ENCODE measurements around the gene DLGAP4.

Gene DLGAP4

DNA sequence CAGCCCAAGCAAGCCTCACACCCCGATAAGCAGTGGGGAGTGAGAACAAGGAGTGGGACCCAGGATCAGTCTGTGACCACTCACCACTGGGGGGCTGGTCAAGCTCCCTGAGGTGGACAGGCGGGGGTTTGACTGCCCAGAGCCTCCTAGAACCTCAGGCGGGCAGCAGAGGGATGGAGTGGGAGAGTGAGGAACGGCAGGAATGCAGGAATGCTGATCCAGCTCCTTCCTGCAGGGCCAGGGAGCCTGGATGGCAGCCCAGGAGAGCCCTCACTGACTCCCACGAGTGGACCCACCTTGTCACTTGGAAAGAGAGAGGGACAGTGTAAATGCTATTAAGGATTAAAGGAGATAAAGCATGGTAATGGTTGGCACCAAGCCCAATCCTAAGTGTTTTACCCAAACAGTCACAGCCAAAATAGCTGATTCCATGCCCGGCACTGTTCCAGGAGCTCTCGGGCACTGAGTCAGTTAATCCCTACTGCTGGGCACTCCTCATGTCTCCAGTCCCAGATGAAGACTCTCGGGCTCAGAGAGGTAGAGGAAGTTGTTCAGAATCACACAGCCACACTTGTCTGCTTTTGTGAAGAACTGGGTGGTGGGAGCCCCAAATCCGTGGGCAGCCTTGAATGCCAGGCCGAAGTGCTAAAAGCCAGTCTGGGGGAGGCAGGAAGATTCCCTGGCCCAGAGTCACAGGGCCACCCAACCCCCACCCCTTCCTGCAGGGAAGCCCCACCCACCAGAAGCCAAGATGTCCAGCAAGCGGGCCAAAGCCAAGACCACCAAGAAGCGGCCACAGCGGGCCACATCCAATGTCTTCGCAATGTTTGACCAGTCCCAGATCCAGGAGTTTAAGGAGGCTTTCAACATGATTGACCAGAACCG lies 238.2 kb downstream of the DLGAP4 start:
- no peak for DNase-seq

DNA sequence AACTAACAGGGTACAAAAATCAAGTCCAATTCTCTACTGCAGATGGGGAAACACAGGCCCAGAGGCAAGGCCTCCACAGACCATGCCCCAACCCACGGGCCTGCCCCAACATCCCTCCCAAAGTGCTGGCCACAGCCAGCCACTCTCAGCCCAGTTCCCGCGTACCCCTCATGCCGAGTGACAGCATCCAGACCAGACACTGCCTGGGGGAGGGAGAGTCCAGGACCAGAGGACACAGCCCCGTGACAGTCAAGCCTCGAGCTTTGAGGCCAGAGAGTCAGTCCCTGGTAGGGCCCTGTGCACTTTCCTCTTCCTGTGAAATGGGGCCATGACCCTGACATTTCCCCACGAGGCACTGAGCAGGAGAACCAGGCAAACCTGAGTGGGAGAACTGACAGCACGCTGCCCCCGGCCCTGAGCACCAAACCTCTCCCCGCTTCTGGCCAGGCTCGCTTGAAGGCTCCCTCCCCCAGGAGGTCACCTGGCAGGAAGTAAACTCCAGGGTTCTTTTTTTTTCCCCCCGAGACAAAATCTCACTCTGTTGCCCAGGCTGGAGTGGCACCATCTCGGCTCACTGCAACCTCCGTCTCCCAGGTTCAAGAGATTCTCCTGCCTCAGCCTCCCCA lies 240.1 kb downstream of the DLGAP4 start:
- DNase-seq, result no peak

DNA sequence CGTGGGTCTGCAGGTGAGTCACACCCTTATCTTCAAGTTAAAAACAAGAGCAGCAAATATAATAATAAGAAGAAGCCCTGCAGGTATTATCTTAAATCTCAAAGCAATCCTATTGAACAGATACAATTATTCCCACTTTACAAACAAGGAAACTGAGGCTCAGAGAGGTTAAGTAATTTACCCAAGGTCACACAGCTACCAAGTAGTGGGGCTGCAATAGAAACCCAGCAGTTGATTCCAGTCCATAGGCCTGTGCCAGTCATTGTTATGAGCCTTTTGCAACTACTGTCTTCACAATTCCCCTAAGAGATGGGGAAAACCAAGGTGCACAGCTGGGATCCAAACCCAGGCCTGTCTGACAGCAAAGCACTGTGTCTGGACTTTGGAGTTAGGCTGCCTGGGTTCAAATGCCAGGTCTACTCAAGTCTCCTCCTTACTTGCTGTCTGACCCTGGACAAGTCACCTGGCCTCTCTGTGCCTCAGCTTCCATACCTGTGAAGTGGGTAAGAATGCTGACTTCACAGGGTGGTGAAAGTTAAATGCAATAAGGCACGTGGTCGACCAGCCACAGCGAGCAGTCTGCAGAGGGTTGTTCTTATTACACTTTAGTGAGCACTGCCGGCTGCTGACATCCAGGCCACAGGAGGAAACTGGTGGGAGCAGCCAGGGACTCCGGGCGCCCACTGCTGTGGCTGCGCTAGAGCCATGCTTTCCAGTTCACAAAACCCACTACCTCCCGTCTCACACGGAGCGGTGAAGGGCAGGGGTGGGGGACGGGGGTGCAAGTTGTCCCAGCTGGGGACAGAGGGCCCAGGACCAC lies 241.3 kb downstream of the DLGAP4 start:
- DNase-seq, result no peak

DNA sequence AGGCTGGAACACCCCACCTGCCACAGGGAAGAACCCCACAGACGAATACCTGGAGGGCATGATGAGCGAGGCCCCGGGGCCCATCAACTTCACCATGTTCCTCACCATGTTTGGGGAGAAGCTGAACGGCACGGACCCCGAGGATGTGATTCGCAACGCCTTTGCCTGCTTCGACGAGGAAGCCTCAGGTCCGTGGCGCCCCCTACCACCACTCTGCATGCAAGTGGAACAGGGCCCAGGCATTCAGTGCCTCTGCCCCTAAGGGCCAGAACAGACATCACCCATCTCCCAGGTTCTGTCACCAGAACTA lies 241.8 kb downstream of the DLGAP4 start:
- no peak for DNase-seq

DNA sequence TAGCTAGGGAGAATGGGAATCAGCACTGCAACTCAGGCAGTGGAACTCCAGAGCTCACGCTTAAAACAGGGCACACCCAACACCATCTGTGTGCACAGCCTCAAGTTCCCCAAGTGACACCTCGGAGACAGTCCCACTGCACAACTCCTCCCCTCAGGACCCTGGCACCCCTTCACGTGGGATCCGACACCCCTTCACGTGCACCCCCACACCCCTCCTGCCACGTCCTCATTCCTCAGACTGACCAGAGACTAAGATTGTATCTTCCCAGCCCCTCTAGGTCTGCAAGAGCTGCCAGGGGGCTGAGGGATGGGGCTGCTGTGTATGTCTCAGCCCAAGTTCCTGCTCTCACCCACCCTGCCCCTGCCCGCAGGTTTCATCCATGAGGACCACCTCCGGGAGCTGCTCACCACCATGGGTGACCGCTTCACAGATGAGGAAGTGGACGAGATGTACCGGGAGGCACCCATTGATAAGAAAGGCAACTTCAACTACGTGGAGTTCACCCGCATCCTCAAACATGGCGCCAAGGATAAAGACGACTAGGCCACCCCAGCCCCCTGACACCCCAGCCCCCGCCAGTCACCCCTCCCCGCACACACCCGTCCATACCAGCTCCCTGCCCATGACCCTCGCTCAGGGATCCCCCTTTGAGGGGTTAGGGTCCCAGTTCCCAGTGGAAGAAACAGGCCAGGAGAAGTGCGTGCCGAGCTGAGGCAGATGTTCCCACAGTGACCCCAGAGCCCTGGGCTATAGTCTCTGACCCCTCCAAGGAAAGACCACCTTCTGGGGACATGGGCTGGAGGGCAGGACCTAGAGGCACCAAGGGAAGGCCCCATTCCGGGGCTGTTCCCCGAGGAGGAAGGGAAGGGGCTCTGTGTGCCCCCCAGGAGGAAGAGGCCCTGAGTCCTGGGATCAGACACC lies 242.8 kb downstream of the DLGAP4 start:
- no peak for DNase-seq

DNA sequence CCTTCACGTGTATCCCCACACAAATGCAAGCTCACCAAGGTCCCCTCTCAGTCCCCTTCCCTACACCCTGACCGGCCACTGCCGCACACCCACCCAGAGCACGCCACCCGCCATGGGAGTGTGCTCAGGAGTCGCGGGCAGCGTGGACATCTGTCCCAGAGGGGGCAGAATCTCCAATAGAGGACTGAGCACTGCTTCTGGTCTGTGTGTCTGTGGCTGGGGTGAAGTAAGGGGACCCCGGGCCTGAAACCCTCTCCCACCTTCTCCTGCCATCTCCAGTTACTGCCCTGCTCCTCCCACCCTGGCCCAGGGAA lies 243.4 kb downstream of the DLGAP4 start:
- DNase-seq, result no peak

DNA sequence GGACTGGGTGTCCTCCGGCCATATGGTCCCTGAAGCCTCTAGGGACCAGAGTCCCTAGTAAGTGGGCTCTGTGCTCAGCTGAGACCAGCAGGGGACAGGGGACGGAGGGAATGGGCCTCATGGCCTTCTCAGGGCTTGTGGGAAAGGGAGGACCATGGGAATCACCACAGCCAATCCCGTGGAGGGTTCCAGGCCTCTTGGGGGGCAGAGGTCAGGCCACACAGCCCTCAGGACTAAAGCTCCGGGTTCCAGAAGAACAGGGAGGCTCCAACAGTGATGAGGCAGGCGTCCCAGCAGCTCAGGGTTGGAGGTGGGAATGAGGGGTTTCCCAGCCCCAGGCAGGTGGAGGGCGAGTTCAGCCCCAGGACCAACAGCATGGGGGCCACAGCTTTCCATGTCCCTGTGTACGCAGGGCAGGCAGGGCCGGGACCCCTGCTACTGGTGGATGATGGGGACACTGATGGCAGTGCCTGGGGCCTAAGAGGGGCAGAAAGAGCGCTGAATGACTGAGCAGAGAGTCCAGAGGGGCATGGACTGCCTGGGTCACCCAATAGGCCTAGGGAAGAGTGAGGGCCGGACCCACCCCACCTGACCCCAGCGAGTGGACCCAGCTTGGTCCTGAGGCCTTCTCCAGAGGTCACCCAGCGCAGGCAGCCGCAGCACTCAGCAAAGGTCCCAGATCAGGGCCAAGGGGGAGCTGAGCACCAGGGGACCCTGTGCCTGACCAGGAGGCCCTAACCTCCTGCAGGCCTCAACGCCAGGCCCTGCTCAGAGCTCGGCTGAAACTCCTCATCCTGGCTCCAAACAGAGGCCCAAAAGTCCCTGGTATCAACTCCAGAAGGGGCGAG lies 244.0 kb downstream of the DLGAP4 start:
- DNase-seq, result no peak

DNA sequence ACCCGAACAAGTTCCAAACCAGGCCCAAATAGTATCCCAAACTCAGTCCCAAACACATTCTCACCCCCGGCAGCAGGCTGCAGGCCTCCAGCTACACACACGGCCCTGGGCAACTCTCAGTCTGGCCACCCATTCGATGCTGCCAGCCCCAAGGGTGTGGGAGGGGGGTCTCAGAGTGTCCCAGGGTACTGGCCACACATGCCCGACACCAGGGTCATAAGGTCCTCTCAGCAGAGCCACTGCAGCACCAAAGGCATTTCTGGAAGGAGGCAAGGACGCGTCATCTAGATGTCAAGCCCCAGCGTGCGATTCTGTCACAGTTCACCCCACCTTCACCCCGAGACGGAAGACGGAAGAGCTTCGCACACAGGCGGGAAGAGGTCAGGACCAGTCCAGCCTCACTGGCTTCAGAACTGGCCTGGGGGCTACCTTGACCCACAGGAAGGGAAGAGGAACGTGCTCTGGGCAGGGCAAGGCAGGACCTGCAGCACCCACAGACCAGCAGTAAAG lies 244.7 kb downstream of the DLGAP4 start:
- no peak for DNase-seq

DNA sequence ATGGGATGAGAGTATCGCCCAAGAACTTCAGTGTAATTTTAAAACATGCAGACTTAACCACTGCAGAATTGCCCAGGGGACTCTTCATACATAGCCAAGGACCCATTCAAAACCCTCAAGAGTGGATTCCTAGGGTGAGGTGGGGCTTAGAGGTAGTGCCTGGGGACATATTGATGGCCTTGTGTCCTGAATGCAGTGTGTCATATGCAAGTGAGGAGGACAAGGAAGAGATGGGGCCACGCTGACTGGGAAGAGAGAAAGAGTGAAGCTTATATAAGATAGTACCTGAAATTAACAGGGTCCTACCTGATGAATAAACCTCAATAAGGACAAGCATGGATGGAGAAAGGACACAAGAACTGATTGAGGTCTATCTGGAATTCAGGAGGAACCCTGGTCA lies 249.1 kb downstream of the DLGAP4 start:
- no peak for DNase-seq

DNA sequence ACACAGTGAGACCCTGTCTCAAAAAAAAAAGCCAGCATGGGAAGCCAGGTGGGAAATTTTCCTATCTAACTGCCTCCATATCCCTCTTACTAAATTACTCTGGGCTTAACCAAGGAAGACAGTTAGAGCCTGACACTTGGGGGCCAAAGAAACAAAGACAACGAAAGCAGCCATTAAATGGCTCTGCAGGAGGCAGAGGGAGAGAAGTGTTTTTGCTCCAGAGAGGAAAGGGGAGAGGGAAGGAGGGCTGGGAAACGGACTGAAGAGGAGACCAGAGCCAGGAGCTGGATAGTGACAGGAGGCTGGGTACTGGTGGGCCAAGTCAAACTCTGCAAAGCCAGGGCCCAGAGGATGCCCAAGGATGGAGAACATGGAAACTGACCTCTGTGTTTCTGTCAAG lies 256.6 kb downstream of the DLGAP4 start:
- no peak for DNase-seq

DNA sequence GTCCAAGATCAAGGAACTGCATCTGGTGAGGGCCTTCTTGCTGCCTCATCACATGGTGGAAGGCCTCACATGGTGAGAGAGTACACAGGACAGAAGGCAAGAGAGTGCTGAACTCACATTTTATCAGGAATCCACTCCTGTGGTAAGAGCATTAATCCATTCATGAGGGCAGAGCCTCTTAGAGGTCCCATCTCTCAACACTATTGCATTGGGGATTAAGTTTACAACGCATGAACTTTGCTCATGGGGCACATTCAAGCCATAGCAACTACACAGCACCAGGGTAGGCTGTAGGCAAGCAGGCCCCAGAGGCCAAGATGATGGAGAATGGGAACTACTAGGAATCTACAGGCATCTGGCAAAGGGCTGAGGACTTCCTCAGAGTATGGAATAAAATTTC lies 257.2 kb downstream of the DLGAP4 start:
- DNase-seq, result no peak

DNA sequence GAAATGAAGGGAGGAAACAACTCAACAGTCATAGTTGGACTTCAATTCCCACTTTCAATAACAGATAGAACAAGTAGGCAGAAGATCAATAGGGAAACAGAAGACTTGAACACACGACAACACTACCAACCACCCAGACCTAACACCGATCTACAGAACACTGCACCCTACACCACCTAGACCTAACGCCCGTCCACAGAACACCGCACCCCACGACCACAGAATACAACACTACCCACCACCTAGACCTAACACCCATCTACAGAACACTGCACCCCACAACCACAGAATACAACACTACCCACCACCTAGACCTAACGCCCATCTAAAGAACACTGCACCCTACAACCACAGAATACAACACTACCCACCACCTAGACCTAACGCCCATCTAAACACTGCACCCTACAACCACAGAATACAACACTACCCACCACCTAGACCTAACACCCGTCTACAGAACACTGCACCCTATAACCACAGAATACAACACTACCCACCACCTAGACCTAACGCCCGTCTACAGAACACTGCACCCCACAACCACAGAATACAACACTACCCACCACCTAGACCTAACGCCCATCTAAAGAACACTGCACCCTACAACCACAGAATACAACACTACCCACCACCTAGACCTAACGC lies 258.1 kb downstream of the DLGAP4 start:
- DNase-seq, result peak; percentile 13

DNA sequence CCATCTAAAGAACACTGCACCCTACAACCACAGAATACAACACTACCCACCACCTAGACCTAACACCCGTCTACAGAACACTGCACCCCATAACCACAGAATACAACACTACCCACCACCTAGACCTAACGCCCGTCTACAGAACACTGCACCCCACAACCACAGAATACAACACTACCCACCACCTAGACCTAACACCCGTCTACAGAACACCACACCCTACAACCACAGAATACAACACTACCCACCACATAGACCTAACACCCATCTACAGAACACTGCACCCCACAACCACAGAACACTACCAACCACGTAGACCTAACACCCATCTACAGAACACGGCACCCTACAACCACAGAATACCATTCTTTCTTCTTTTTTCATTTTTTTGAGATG lies 258.6 kb downstream of the DLGAP4 start:
- peak; percentile 38 for DNase-seq

DNA sequence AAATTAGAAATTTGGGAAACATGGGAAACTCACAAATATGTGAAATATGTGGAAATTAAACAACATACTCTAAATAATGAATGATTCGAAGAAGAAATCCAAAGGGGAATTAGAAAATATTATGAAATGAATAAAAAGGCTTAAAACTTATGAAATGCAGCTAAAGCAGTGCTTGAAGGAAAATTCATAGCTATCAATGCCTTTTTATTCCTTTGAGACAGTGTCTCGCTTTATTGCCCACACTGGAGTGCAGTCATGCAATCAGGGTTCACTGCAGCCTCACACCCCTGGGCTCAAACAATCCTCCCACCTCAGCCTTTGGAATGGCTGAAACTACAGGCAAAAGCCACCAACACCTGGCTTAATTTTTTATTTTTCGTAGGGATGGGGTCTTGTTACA lies 259.4 kb downstream of the DLGAP4 start:
- DNase-seq, result no peak

DNA sequence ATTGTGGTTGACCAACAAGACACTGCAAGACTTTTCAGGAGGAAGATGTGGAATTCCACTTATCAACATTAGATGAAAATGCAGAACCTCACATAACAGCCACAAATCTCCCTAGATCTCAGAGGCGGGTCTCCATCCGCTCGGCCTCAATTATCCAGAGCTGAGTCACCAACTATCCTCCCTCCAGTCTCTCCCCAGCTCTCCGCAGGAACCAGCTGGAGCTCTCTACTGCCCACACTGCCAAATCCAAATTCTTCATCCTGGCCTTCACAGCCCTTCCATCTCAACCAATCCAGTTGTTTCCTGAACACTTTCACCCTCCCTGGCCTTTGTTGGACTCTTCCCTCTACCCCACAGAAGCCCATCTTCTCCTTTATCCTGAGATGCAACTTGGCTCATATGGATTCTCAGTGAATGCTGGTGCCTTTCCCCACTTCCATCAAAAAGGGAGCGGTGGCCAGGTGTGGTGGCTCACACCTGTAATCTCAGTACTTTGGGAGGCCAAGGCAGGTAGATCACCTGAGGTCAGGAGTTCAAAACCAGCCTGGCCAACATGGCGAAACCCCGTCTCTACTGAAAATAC lies 263.8 kb downstream of the DLGAP4 start:
- DNase-seq, result no peak

DNA sequence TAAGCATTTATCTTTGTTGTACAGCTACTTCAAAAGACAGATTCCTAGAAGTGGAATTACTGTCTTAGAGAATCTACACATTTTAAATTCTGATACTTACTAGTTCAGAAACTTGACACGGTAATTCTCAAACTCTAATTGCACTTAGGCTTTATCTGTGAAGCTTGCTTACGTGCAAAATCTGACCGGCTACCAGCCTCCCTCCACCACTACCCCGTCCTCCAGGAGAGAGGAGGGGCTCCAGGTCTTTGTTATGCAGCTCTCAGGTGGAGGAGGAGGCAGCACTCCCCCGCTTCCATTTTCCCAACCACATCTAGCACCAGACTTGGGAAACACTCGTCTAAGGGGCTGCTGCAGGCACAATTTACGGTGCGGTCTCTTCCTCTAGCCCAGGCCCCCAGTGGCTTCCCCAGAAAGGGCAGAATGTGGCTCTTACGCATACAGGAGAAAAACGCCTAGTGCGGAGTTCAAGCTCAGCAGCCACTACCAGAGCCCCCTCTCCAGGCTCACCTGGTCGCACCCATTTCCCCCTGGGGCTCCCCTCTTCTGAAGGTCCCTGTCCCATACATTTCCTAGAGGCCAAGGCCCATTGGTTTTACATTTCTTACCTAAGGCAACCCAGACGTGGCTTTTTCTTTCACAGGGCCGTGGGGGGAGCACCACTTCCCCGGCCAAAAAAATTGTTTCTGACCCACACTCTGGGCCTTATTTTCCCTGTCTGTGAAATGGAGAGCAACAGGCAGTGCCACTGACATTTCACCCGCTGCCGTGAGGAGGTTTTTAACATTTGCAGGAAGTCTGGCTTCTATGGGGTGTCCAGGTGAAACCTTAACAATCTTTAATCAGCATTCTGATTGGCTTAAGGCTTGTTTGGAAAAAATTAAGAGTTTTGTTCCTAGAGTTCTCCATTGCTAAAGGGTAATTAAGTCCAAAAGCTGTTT lies 265.7 kb downstream of the DLGAP4 start:
- no peak for DNase-seq

DNA sequence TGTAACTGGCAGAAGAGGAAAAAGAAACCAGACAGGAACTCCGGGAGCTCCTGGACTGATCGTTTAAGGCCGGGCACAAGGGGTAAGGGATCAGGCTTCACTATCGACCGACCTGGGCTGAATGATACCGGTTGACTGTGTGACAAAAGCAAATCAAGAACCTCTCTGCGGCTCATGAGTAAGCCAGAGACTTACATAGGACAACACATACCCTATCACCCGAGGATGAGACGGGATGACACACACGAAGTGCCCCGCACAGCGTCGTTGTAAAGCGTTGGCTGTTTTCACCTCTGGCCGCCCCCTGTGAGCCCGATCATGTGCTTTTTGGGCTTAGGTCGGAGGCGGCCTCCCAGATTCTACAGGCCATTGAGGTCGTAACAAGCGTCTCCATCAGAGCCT lies 266.6 kb downstream of the DLGAP4 start:
- DNase-seq, result peak; percentile 68

DNA sequence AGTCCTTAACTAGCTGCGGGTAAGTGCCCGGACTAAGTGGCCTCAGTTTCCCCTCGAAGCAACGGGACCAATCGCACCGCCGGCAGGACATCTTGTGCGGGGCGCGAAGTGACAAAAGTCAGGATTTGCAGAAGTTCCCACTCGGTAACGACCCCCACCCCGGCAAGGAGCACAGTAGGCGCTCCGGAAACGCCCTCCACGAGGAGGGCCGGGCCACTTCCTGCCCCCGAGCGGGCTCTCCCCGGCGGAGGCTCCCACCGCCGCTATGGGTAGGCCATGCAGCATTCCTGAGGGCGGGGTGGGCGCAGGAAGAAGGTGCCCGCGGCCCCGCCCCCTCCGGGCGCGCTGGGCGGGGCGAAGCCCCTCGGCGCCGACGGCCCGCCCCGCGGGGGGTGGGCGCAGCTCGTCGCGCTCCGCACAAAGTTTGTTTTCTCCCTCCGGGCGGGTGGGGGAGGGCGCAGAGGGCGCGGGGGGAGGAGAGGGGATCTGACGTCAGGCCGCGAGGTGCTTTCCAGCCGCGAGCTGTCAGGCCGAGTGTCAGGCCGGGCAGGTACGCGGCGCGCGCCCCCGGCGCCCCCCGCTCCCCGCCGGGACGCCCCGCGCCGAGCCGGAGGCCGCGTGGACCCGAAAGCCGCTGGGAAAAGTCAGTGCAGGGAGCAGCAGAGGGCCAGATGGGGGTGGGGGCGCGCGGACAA lies 267.1 kb downstream of the DLGAP4 start, which contains the start of gene TGIF2:
TSS of gene TGIF2 (plus strand) at position 495 of the 695 bp plus-strand sequence. CDS start 5,178 bp downstream, outside the sequence.
- DNase-seq, result peak; percentile 94
